ENCODE results near the gene MRPL23. TPM values are rescaled to one million over a fixed set of nuclear protein-coding genes. Genes with fewer than 3 reads are reported as not detected.

The MRPL23 gene
- total RNA-seq, 1 donor from 2014 or later = 93.6 TPM

DNA sequence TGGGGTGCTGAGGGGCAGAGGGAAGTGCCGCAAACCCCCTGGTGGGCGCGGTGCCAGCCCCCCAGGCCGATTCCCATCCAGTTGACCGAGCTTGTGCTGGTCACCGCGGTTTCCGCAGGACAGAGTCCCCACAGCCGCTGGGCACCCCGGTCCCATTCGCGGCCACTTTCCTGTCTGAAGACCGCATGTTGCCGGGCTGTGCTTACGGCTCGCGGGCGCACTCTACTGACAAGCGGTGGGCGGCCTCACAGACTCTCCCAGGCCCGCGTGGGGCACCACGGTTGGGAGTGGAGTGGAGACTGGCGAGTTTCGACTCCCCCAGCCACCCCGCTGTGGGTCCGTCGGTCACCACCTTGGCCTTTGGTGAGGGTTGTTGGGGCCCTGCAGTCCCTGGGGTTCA is 51.2 kb downstream of the MRPL23 start:
- Histone ChIP-seq H3K4me1 (no peaks in the 10 kb centered on the region), H3K27ac (replicated peaks) (no peak overlapping the region), H3K4me3 (no peak overlapping the region), H3K36me3 (no peaks in the 10 kb centered on the region), H3K27me3 (ENCODE audit: low read depth) (no peaks in the 10 kb centered on the region), H3K9me3 (replicated peaks) (no peaks in the 10 kb centered on the region)
- intact Hi-C loops (cut with micrococcal nuclease) = no loop called here
- DNase-seq = no peak
- TF ChIP-seq, protein P1, sequence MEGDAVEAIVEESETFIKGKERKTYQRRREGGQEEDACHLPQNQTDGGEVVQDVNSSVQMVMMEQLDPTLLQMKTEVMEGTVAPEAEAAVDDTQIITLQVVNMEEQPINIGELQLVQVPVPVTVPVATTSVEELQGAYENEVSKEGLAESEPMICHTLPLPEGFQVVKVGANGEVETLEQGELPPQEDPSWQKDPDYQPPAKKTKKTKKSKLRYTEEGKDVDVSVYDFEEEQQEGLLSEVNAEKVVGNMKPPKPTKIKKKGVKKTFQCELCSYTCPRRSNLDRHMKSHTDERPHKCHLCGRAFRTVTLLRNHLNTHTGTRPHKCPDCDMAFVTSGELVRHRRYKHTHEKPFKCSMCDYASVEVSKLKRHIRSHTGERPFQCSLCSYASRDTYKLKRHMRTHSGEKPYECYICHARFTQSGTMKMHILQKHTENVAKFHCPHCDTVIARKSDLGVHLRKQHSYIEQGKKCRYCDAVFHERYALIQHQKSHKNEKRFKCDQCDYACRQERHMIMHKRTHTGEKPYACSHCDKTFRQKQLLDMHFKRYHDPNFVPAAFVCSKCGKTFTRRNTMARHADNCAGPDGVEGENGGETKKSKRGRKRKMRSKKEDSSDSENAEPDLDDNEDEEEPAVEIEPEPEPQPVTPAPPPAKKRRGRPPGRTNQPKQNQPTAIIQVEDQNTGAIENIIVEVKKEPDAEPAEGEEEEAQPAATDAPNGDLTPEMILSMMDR (IDR thresholded peaks at IDR 0.05; ENCODE audit: borderline replicate concordance) = no peak

DNA sequence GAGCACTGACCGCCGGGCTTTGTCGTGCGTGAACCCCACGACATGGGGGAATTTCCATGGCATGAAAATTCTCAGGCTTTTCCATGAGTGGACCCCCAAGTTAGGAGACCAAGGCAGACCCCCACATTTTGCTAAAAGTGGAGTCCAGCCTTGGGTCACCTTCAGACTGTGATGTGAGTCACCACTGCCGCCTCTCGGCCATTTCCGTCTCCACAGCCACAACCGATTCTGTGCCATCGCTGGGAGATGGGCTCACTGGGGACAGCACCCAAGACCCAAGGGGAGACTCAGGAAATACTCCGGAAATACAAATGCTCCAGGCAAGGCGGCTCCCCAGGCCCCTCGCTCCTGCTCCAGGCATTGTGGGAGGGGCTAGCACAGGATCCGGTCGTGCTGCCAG is 51.7 kb downstream of the MRPL23 start:
- DNase-seq = no peak
- no peaks in the 10 kb centered on the region for H3K4me1 ChIP-seq
- no peak overlapping the region for H3K27ac ChIP-seq (replicated peaks)
- intact Hi-C loops (cut with micrococcal nuclease) = no loop called here
- H3K27me3 ChIP-seq (ENCODE audit: low read depth) = no peaks in the 10 kb centered on the region
- H3K4me3 ChIP-seq = no peak overlapping the region
- TF ChIP-seq, protein P1 (IDR thresholded peaks at IDR 0.05; ENCODE audit: borderline replicate concordance) = no peak
- no peaks in the 10 kb centered on the region for H3K9me3 ChIP-seq (replicated peaks)
- H3K36me3 ChIP-seq = no peaks in the 10 kb centered on the region

DNA sequence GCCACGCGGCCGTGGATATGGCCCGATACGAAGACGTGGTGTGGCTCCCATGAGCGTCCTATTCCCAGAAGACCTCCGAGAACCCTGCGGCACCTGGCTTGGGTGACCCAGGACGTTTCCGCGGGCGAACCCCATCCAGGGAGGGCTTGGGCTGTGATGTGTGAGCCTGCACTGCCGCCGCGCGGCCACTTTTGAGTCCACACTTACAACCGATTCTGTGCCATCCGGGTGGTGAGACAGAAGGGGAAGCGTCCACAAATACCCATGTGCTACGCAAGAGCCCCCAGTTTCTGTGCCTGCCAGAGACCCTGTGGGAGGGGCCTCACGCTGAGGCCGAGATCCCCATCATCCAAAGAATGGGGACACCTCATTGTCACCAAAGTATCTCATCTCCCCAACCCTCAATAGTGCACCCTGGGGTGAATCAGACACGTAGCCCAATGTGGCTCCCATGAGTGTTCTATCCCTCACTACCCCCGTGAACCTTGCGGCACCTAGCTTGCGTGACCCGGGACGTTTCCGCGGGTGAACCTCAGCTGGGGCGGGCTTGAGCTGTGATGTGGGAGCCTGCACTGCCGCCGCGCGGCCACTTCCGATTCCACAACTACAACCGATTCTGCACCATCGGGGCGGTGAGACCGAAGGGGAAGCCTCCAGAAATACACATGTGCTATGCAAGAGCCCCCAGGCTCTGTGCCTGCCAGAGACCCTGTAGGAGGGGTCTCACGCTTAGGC is 55.1 kb downstream of the MRPL23 start:
- DNase-seq = no peak
- Histone ChIP-seq H3K27me3 (ENCODE audit: low read depth) (no peaks in the 10 kb centered on the region), H3K27ac (replicated peaks) (no peak overlapping the region), H3K4me3 (no peak overlapping the region), H3K36me3 (no peaks in the 10 kb centered on the region), H3K9me3 (replicated peaks) (no peaks in the 10 kb centered on the region), H3K4me1 (no peaks in the 10 kb centered on the region)
- TF ChIP-seq, protein P1 (IDR thresholded peaks at IDR 0.05; ENCODE audit: borderline replicate concordance) = no peak
- intact Hi-C loops (cut with micrococcal nuclease) = no loop called here

DNA sequence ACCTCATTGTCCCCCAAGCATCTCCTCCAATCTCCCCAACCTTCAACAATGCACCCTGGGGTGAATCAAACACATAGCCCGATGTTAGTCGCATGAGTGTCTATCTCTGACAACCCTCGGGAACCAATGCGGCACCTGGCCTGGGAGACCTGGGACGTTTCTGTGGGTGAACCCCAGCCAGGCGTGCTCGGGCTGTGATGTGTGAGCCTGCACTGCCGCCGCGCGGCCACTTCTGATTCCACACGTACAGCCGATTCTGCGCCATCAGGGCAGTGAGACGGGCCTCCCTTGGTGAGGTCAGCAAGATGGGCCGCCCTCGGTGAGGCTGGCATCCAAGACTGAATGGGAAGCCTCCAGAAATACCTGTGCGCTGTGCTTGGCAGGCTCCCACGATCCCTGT is 55.7 kb downstream of the MRPL23 start:
- Histone ChIP-seq H3K36me3 (no peaks in the 10 kb centered on the region), H3K27ac (replicated peaks) (no peak overlapping the region), H3K9me3 (replicated peaks) (no peaks in the 10 kb centered on the region), H3K4me3 (no peak overlapping the region), H3K4me1 (no peaks in the 10 kb centered on the region), H3K27me3 (ENCODE audit: low read depth) (no peaks in the 10 kb centered on the region)
- TF ChIP-seq, protein P1 (IDR thresholded peaks at IDR 0.05; ENCODE audit: borderline replicate concordance) = no peak
- DNase-seq = no peak
- intact Hi-C loops (cut with micrococcal nuclease) = no loop called here

DNA sequence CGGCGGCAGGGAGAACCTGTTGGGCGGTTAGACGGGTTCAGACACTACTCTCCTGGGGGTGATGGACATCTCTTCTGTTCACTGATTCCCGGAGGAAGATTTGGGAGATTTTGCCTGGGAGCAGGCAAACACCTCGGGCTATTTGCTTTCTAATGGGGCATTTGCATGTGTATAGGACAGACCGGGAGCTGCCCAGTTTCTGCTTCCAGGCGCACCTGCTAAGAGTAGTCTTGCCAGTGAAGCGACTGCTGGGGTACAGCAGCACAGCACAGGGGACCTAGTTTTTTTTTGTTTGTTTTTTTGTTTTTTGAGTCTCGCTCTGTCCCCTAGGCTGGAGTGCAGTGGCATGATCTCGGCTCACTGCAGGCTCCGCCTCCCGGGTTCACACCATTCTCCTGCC is 57.3 kb downstream of the MRPL23 start:
- Histone ChIP-seq H3K36me3 (no peaks in the 10 kb centered on the region), H3K9me3 (replicated peaks) (no peaks in the 10 kb centered on the region), H3K27ac (replicated peaks) (no peak overlapping the region), H3K4me1 (no peaks in the 10 kb centered on the region), H3K4me3 (no peak overlapping the region), H3K27me3 (ENCODE audit: low read depth) (no peaks in the 10 kb centered on the region)
- intact Hi-C loops (cut with micrococcal nuclease) = no loop called here
- no peak for DNase-seq
- TF ChIP-seq, protein P1 (IDR thresholded peaks at IDR 0.05; ENCODE audit: borderline replicate concordance) = no peak

Other genes starting within 250 kb of the MRPL23 start
- gene IFITM10, start 196.7 kb upstream of the MRPL23 start, total RNA-seq = 0.58 TPM
- gene CTSD, start 183.4 kb upstream of the MRPL23 start, total RNA-seq = 831 TPM
- not detected for gene SYT8, start 112.3 kb upstream of the MRPL23 start, total RNA-seq
- gene TNNI2, start 108.4 kb upstream of the MRPL23 start, total RNA-seq = not detected
- gene LSP1, start 94.2 kb upstream of the MRPL23 start, total RNA-seq = 19.7 TPM
- 2.4 TPM for gene PRR33, start 55.4 kb upstream of the MRPL23 start, total RNA-seq
- 30.7 TPM for gene TNNT3, start 27.6 kb upstream of the MRPL23 start, total RNA-seq
- gene H19, start 50.5 kb downstream of the MRPL23 start, total RNA-seq = 634 TPM
- gene IGF2, start 192.1 kb downstream of the MRPL23 start, total RNA-seq = 75.0 TPM
- not detected for gene INS, start 213.9 kb downstream of the MRPL23 start, total RNA-seq
- not detected for gene TH, start 224.5 kb downstream of the MRPL23 start, total RNA-seq

Data from left ventricle myocardium inferior (tissue), 1 donor.